Measurements from ENCODE around the gene PCDH8.

Gene PCDH8

GRCh38 chr13:52812941-52813340, 35.5 kb downstream of the PCDH8 start:
- no peak for DNase-seq (ENCODE audit: low spot score)

GRCh38 chr13:52811841-52812240, 36.6 kb downstream of the PCDH8 start:
- no peak for DNase-seq (ENCODE audit: low spot score)

GRCh38 chr13:52810526-52810925, 37.9 kb downstream of the PCDH8 start:
- no peak for DNase-seq (ENCODE audit: low spot score)

- DNase-seq (ENCODE audit: low spot score): no peak
Observed at GRCh38 chr13:52810011-52810410, 38.4 kb downstream of the PCDH8 start.

- DNase-seq (ENCODE audit: low spot score): peak; percentile 85
Observed at GRCh38 chr13:52809310-52809769, 39.1 kb downstream of the PCDH8 start.

GRCh38 chr13:52808842-52809219, 39.6 kb downstream of the PCDH8 start:
- no peak for DNase-seq (ENCODE audit: low spot score)

GRCh38 chr13:52806029-52806428, 42.4 kb downstream of the PCDH8 start:
- no peak for DNase-seq (ENCODE audit: low spot score)

GRCh38 chr13:52804202-52804641, 44.2 kb downstream of the PCDH8 start:
- no peak for DNase-seq (ENCODE audit: low spot score)

- no peak for DNase-seq (ENCODE audit: low spot score)
Observed at GRCh38 chr13:52800856-52801255, 47.6 kb downstream of the PCDH8 start.

GRCh38 chr13:52798770-52799430, 49.5 kb downstream of the PCDH8 start:
- DNase-seq (ENCODE audit: low spot score): no peak

- DNase-seq (ENCODE audit: low spot score): no peak
Observed at GRCh38 chr13:52797176-52797575, 51.3 kb downstream of the PCDH8 start.

- no peak for DNase-seq (ENCODE audit: low spot score)
Observed at GRCh38 chr13:52794589-52794988, 53.9 kb downstream of the PCDH8 start.

GRCh38 chr13:52793515-52794061, 54.9 kb downstream of the PCDH8 start:
- DNase-seq (ENCODE audit: low spot score): no peak
